Stimulated activated CD4-positive, alpha-beta T cell treated with anti-CD3 and anti-CD28 coated beads, TNF-alpha, amount 100 ng/mL, for 48 hours (primary cell): ENCODE measurements around the gene AUH.

Experiments used
- DNase-seq, 3 donors: peaks; one replicate each; pipeline ENCODE4 v3.0.0-alpha.2; 2020; ENCODE audit warnings: low read depth in 3 of 3

Gene AUH

DNA sequence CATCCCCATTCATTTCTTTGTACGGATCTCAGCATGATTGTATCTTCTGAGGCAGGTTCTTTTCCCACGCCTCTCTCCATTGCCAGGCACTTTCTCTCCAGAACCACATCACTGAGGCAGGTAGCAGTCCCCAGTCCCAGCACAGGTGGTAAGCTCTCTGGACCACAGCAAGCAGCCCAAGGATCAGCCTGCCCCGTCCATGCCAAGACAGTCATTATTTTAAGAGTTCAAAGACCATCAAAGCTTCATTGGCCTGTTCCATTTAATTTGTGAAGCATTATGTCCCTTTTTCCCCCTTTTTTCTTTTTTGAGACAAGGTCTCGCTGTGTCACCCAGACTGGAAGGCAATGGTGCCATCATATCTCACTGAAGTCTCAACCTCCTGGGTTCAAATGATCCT is 171.7 kb downstream of the AUH start:
- no peak for DNase-seq

DNA sequence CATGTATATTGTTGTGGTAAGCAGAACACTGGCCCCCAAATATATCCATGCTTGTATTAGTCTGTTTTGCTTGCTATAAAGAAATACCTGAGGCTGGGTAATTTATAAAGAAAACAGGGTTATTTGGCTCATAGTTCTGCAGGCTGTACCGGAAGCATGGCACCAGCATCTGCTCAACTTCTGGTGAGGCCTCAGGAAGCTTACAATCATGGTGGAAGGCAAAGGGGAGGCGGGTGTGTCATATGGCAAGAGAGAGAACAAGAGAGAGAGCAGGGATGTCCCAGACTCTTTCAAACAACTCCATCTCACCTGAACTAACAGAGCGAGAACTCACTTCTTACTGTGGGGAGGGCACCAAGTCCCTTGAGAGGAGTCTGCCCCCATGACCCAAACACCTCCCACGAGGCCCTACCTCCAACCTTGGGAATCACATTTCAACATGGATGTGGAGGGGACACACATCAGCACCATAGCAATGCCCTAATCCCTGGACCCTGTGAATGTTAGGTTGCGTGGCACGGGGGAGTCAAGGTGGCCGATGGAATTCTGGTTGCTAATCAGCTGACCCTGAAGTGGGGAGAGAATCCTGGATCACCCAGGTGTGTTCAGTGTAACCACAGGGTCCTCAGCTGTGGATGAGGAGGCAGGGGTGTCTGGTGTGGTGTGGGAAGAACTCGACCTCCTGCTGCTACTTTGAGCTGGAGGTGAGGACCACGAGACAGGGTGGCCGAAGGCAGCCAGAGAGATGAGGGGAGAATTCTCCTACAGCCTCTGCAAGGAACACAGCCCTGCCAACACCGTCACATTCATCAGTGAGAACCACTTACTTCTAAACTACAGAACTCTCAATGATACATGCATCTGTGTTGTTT is 172.8 kb downstream of the AUH start:
- DNase-seq = no peak

DNA sequence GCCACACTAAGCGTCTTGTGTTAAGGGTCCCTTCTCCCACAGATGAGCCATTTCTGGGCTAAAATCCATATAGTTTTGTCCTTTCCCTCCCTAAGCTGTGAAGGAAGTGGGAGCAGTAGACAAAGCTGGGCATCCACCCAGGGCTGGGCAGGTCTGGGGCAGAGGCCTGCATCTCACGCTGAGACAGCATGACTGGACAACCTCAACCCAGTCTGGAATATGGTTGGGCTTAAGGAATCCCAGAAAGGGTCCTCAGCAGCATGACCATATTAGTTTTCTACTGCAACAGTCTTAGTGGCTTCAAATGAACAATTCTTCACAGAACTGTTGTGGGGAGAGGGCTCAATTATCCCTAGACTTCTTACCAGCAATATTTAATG is 173.8 kb downstream of the AUH start:
- DNase-seq = no peak

DNA sequence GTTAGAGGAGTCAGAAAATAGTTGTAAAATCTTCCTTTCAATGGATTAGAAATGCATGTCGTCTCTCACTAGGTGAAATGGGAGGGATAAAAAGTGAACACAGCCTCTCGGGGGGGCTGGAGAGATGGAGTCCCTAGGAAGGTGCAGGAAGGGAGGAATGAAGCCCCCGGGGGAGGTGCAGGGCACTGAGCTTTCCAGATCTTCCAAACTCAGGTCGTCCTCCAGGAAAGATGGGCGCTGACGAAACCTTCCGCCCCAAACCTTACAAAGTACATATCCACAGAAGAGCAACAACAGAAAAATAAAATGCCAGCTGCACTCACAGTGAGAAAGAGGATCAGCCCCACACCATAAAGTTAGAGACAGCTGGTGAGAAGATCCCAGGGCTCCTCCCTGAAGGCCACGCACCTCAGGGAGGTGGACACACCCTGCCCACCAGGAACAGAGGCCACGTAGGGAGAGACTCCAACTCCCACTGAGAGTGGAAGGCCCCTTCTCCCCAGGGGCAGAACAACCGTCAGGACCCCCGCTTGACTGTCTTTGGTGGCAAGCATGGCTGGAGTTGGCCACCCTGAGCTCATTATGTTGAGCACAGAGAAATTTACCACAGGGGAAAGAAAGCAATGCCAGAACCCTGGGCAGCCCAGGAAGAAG is 174.3 kb downstream of the AUH start:
- no peak for DNase-seq

DNA sequence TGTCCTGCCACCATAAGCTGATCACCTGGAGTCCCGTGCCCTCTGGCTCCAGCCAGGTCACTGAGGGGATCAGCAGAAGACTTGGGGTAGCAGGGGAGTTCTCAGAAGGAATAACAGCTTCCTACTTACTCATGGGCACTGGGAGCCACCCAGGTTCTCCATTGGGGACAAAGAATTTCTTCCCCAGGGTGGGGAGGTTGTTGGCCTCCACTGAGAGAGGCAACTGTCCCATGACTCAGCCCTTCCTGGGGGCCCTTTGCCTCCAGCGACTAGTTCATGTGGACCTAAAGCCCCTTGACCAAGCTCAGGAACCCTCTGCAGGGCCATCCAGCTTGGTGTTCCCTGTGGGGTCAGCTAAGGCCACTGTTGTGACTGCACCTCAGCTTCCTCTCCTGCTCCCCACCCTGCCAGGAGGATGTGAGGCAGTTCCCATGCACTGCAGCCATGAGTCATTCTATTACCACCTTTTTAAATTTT is 175.0 kb downstream of the AUH start:
- no peak for DNase-seq

DNA sequence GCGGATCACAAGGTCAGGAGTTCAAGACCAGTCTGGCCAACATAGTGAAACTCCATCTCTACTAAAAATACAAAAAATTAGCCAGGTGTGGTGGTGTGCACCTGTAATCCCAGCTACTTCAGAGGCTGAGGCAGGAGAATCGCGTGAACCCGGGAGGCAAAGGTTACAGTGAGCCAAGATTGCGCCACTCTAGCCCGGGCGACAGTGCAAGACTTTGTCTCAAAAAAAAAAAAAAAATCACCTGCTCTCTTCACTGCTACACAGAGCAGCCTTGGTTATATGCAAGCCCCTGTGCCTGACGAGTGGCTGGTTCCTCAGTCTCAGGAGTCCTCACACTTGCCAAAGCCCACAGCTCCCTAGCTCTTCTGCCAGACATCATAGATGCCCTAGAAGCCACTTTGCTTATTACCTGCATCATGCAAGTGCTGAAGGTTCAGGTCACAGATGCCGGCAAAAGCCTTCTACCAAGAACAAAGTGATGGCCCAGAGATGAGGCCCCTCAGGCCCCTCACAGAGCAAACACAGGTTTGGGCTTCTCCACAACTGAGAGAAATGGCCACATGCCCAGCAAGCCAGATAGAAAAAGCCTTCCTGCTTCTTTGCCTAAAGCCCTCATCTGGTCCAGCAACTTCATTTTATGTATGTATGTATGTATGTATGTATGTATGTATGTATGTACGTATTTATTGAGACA is 176.4 kb downstream of the AUH start:
- no peak for DNase-seq

DNA sequence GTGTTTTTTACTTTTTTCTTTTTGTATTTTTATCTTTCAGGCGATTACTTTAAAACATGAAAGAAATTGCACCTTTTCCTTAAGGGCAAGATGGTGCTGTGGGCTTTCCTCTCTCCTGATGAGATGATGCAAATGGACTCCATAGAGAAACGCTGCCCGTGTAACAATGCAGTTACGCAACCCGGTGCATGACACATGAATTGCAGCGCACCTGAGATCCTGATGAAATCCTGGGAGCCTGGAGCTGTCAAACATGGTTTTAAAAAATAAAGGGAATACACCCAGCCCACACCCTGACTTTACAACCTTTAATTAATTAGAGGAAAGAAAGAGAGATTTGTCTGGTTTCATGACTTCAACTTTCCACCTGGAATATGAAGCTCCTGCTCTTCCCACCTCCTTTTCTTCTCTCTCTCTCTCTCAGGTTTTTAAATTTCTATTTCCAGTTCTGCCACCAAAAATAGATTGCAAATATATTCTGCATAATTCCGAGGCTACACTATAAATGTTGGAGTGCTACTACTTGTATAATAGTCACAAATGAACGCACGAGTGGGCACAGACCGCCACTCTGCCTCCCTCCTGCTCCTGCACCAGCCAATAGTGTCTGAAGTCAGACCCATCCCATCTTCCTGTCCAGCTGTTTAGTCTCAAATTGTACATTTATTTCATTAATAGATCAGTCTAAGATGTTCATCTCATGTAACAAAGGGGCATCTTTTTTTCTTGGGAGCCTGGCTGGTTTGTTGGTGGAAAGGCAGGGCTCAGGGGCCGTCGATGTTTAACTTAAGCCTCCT is 179.1 kb downstream of the AUH start:
- DNase-seq = no peak

DNA sequence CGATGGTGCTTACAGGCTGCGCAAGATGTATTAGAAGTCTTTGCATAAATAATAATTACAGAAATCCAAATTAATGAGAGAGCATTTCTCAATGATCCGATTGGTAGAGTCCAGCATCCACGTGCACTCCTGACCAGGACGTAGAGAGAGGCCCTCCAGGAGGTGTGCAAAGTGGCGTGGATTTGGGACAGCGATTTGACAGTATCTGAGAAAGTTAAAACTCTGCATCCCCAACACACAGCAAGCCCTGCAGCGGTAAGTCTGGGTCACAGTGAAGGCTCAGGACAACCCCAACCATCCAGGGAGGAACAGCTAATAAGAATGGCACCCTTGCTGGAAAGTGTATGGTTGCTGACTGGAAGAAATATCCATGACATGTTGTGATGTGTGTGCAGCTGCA is 180.2 kb downstream of the AUH start:
- DNase-seq = no peak

DNA sequence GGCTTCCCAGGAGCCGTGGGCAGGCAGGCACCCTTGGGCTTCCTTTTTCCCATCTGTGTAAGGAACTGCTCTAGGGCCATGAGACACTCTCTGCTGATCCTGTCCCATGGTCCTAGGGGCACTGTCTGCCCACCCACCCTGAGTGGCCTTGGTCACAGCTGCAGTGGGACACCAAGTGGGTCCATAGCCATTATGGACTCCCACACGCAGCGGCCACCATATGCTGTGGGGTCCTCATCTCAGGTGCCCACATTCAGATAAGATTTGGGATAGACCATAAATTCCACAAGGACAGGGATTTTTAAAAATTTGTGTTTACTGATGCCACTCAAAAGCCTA is 180.8 kb downstream of the AUH start:
- DNase-seq = no peak

DNA sequence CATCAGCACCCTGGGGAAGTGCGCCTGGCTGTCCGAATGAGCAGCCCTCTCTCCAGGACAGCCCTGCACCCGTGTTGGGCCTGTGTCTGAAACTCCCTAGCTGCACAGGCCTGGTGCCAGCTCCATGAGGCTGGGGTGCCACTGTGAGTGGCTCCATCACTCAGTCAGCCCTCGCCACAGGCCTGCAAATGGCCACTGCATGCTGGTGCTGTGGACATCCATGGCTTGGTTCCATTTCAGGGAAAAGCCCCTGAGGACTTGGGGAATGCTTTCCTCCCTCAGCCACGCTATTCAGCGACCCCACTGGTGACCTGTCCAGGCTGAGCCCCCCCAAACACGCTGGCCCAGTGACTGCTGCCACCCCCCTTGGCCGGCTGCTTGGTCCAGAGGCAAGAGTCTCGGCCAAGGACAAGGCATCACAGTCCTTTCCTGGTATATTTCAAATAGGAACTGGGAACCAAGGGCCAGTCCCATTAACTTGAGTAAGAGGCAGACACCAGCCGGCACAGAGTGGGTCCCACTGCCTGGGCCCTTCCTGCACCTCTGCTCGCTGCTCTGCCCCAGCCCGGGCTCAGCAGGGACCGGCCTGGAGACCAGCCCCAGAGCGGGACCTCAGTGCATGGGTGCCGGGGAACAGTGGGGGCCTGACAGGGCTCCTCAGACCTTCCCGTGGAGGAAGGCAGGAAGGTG is 181.3 kb downstream of the AUH start:
- no peak for DNase-seq

DNA sequence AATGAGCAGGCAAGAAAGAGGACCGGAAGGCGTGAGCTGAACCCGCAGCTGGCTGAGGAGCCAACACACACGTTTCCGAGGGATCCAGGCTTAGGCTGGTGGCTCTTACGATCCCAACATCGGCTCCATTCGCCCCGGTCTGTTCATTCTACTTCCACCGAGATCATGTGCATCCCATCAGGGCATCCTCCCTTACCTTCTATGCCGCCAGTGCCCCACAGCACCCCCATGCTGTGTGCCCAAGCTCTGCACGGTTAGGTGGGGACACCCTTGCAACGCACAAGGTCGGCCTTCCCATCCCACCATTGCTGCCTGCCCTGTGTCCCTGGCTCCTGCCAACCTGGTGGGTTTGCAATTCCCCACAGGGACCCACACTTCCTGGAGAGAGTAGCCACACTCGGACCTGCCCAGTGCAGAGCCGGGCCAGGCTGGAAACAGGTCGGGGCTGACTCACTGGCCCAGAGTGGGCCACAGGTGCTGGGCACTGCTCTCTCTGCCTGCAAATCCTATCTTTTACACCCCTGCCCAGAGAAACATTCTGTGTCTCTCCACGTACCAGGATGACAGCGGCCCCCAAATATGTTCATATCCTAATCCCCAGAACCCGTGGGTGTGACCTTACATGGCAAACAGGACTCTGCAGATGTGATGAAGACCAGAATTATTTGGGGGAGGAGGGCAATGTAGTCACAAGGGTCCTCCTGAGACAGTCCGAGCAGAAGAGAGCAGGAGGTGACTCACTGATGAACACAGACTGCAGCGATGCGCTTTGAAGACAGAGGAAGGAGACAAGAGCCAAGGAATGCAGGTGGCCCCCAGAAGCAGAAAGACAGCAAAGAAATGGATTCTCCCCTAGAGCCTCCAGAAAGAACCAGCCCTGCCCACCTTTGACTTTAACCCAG is 182.2 kb downstream of the AUH start:
- DNase-seq = no peak

DNA sequence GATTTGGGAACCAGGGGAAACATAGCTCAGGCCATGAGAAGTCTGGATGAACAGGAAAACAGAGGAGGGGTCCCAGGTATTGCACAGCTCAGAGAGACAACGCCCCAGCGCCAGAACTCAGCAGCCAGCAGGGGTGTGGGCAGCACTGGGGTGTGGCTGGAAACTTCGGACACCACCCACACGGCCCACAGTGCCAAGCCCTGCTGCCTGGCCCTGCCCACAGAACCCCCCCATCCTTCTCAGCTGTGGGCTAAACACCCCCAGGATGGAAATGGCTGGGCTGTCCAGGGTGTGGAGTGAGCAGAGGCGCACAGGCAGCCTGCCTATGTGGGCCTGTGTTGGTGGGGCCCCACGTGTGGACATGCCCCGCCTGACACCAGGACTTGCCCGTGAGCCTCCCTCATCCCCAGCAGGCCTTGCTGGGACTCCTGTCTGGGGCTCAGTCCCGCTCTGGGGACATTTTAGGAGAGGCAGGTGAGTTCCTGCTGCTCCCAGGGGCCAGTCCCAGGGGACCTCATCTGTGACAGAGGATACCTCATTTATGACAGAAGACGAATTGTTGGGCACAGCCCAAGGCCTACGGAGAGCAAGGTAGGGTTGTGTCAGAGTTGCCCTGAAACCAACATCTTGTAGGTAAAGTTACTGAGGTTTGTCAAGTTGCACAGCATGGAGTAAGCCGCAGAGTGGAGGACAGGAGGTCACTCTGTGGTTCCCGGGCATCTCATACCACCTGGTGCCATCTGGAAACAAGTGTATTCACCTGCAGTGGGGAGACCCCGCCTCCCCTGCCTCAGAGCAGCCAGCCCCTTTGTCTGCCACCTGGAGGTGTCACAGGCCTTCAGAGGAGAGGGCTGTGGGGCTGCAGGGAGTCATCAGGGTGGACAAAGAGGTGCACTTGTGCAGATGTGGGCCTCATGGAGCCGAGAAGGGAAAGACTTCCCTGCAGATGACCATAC is 183.2 kb downstream of the AUH start:
- DNase-seq = no peak

DNA sequence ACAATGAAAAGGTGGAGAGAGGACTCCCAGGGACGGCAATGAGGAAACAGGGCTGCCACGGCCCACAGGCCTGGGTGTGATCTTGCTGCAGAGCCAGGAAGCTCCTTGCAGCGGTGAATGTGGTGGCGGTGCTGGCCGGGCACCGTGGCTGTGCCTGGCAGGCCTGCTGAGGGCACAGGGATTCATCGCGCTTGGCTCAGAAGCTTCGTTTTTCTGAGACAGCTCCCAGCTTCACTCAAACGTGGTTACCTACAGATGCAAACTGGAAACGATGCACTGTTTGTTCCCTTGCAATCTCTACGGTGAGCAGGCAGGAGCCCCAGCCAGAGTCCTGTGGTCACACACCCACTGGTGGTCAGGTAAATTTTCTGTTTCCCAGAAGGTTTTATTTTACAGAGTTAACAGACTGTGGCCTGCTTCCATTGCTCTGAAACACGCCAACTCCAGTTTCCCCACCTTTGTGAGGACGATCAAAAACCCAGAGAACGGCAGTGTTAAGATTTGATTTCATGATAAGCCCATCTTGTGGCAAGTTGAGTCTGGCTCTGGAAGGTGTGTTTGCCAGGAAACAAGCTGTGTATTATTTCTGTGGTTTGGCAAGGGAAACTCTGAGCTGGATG is 183.9 kb downstream of the AUH start:
- peak in 2 of 3 donors; percentile 54 to 73 for DNase-seq

DNA sequence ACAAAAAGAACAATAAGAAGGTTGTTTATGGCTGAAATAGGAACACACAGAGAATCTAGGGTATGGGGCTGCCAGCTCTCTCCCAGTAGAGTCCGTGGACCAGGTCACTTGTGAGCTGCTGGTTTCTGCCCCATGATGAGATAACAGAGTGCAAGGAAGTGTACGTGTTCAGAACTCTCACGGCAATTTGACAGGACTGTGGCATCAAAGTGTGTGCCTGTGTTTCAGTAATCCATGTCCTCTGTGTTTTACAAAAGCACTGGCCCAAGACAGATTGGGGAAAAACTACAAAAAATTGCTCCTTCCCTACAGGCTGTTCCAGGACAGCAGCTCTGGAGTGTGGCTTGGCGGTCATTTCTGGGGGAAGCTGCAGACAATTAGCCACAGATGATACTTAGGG is 184.6 kb downstream of the AUH start:
- DNase-seq = no peak

DNA sequence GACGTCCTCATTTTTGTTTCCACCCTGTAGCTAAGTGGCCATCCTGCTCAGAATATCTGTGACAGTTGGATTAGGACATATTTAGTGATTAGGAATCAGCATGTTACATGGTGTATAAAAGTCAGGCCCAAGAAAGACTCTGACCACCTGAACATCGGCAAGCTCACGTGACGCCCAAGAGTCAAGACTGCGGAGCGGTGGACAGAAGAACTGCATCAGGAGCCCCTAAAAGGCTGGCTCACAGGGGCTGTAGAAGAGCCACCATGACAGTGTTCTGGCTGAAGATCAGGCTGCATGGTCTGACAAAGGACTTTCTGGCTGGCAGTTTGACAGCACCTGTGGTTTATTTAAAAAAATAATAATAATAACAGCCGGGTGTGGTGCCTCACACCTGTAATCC is 185.3 kb downstream of the AUH start:
- DNase-seq = no peak

DNA sequence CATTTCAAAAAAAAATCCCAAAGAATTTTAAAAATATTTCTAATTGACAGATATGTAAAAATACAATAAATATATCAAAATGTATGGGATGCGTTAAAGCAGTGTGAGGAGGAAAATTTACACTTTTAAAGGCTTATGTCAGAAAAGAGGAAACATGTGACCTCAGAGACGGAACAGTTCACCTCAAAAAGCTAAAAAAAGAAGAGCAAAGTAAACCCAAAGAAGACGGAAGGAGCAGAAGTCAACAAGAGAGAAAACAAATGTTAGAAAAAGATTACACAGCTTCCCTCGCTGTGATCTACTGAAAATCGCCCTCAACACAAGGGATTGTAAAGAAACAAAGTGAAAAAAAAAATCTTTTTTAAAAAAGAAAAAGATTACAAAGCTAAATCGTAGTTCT is 186.9 kb downstream of the AUH start:
- no peak for DNase-seq

DNA sequence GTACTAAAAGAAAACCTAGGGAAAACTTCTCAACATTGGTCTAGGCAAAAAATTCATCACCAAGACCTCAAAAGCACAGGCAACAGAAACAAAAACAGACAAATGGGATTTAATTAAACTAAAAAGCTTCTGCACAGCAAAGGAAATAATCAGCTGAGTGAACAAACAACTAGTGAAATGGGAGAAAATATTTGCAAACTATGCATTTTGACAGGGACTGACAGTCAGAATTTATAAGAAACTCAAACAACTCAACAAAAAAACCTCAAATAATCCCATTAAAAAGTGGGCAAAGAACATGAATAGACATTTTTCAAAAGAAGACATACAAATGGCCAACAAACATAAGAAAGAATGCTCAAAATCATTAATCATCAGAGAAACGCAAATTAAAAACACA is 189.4 kb downstream of the AUH start:
- DNase-seq = no peak

DNA sequence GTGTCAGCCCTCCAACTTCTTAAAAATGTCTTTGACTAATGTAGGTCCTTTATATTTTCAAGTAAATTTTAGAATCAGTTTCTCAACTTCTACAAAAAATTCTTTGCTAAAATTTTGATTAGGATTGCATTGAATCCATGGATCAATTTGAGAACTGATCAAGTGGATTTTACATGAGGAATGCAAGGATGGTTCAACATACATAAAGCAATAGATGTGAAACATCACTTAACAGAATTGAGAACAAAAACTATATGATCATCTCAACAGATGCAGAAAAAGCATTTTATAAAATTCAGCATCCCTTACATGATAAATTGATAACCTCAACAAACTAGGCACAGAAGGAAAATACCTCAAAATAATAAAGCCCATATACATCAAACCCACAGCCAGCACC is 190.8 kb downstream of the AUH start:
- DNase-seq = no peak
